OCI-LY3 (cell line): ENCODE data around the gene GSTA1.
"Not testable (repeated sequence)": the region's sequence is repeated elsewhere in the genome, so short reads cannot be mapped to it uniquely, and the experiment has no call there.

Experiments used
- H2AFZ ChIP-seq: fragments of 200-600, 300-600 bp; shearing (Covaris generic); 2 replicates; pipeline ENCODE4 v1.6.0; 2014; ENCODE audit warnings: antibody characterized with exemption, low read depth, low read length
- H3K27ac ChIP-seq: fragments of 200-600, 300-600 bp; sonication (generic); 2 replicates; pipeline ENCODE4 v1.5.1; 2014; ENCODE audit warnings: mild to moderate bottlenecking, low read length, moderate library complexity, mixed read lengths
- H3K27me3 ChIP-seq: fragments of 200-600, 300-600 bp; sonication (generic); 2 replicates; pipeline ENCODE4 v1.6.1; 2014; ENCODE audit warnings: low read depth, low read length, mixed read lengths
- H3K36me3 ChIP-seq: fragments of 200-600, 300-600 bp; sonication (generic); replicated peaks from 2 replicates; pipeline ENCODE3; 2014; ENCODE audit warnings: low read depth, low read length, mixed read lengths
- H3K4me1 ChIP-seq: fragments of 300-600, 200-600 bp; sonication (generic); 2 replicates; pipeline ENCODE4 v1.6.1; 2014; ENCODE audit warnings: low read length, mixed read lengths
- H3K4me2 ChIP-seq: fragments of 200-600, 300-600 bp; sonication (generic); 2 replicates; pipeline ENCODE4 v1.6.1; 2014; ENCODE audit warnings: low read length, mixed read lengths
- H3K4me3 ChIP-seq: fragments of 300-600, 200-600 bp; sonication (generic); 2 replicates; pipeline ENCODE4 v1.5.1; 2014; ENCODE audit warnings: antibody characterized with exemption, mild to moderate bottlenecking, low read length, moderate library complexity
- H3K79me2 ChIP-seq: fragments of 300-600, 200-600 bp; shearing (Covaris generic); 2 replicates; pipeline ENCODE4 v1.6.1; 2014; ENCODE audit warnings: mild to moderate bottlenecking, low read length, mixed read lengths
- H3K9ac ChIP-seq: fragments of 300-600, 200-600 bp; shearing (Covaris generic); 2 replicates; pipeline ENCODE4 v1.6.0; 2014; ENCODE audit warnings: mild to moderate bottlenecking, low read length, moderate library complexity
- H3K9me3 ChIP-seq: fragments of 200-600, 300-600 bp; shearing (Covaris generic); 2 replicates; pipeline ENCODE4 v1.6.1; 2014; ENCODE audit warnings: low read length, mixed read lengths; ENCODE audit not compliant: insufficient read depth
- H4K20me1 ChIP-seq: fragments of 200-600, 300-600 bp; sonication (generic); 2 replicates; pipeline ENCODE4 v1.6.1; 2016; ENCODE audit warnings: low read length, mixed read lengths; ENCODE audit not compliant: insufficient read depth
- CTCF ChIP-seq: fragments of 200-600, 300-600 bp; sonication (generic); IDR thresholded peaks from 2 replicates; pipeline ENCODE4 v1.5.1; 2014; ENCODE audit warnings: antibody characterized with exemption, low read length, low read depth
- EZH2phosphoT487 ChIP-seq: fragments of 200-600 bp; shearing (Covaris generic); IDR thresholded peaks from 2 replicates; pipeline ENCODE4 v1.6.1; 2018; ENCODE audit warnings: antibody characterized with exemption, mixed run types, low read depth

GSTA1 gene

GRCh38 chr6:52790861-52791260, 12.8 kb downstream of the GSTA1 start:
- TF ChIP-seq EZH2phosphoT487 (no peak), CTCF (no peak)
- no peaks in the 10 kb centered on the region for H3K79me2 ChIP-seq
- H2AFZ ChIP-seq: no peak overlapping the region
- H3K9ac ChIP-seq: no peak overlapping the region
- H3K27ac ChIP-seq: no peak overlapping the region
- no peak overlapping the region for H3K4me3 ChIP-seq
- no peaks in the 10 kb centered on the region for H3K4me1 ChIP-seq
- H3K4me2 ChIP-seq: no peak overlapping the region
- no peaks in the 10 kb centered on the region for H3K36me3 ChIP-seq
- H3K9me3 ChIP-seq: no peaks in the 10 kb centered on the region
- no peaks in the 10 kb centered on the region for H3K27me3 ChIP-seq
- H4K20me1 ChIP-seq: no peaks in the 10 kb centered on the region

GRCh38 chr6:52789658-52790057, 14.0 kb downstream of the GSTA1 start:
- not testable (repeated sequence) for H2AFZ ChIP-seq, H3K27me3 ChIP-seq, H3K4me1 ChIP-seq, H3K9ac ChIP-seq, H3K79me2 ChIP-seq, H3K4me2 ChIP-seq, H3K27ac ChIP-seq, H4K20me1 ChIP-seq, H3K9me3 ChIP-seq, H3K36me3 ChIP-seq, H3K4me3 ChIP-seq

GRCh38 chr6:52788478-52788877, 15.1 kb downstream of the GSTA1 start:
- no peak overlapping the region for H3K4me3 ChIP-seq
- no peaks in the 10 kb centered on the region for H3K36me3 ChIP-seq
- no peaks in the 10 kb centered on the region for H3K27me3 ChIP-seq
- no peak overlapping the region for H3K4me2 ChIP-seq
- H3K9me3 ChIP-seq: no peaks in the 10 kb centered on the region
- no peaks in the 10 kb centered on the region for H3K79me2 ChIP-seq
- no peaks in the 10 kb centered on the region for H4K20me1 ChIP-seq
- TF ChIP-seq CTCF (no peak), EZH2phosphoT487 (no peak)
- no peak overlapping the region for H2AFZ ChIP-seq
- no peaks in the 10 kb centered on the region for H3K4me1 ChIP-seq
- H3K9ac ChIP-seq: no peak overlapping the region
- no peak overlapping the region for H3K27ac ChIP-seq

- Histone ChIP-seq H3K79me2 (no peaks in the 10 kb centered on the region), H2AFZ (no peak overlapping the region), H3K27ac (no peak overlapping the region), H3K4me2 (no peak overlapping the region), H3K36me3 (no peaks in the 10 kb centered on the region), H3K9ac (no peak overlapping the region), H3K27me3 (no peaks in the 10 kb centered on the region), H3K4me3 (no peak overlapping the region), H4K20me1 (no peaks in the 10 kb centered on the region), H3K9me3 (no peaks in the 10 kb centered on the region), H3K4me1 (no peaks in the 10 kb centered on the region)
- TF ChIP-seq EZH2phosphoT487: no peak
- no peak for TF ChIP-seq CTCF
These were observed 15.7 kb downstream of the GSTA1 start for GRCh38 chr6:52787917-52788316.
